ENCODE results near the gene RPP25L.

Gene RPP25L

DNA sequence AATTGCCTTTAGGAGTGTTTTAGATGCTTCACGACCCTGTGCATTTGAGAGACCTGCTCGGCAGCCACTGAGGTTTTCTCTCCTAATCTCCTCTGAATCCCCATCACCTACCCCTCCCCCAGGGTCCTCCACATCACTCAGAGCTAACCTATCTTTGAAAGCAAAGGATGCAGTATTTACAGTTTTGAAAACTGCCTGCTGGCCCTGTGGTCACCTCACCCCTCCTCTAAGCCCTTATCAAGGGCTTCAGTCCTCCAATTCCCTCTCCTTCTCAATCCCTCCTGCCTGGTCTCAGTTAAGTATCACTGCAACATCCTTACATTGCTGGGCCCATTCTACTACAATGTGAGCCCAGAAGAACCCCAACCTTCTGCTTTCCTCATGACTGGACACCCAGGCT, 4.6 kb downstream of the RPP25L start:
- TF ChIP-seq GATA3 (IDR thresholded peaks at IDR 0.05; ENCODE audit: low read depth, low read length) (no peak), GATA2 (IDR thresholded peaks at IDR 0.05; ENCODE audit: low read depth, low read length) (no peak)

DNA sequence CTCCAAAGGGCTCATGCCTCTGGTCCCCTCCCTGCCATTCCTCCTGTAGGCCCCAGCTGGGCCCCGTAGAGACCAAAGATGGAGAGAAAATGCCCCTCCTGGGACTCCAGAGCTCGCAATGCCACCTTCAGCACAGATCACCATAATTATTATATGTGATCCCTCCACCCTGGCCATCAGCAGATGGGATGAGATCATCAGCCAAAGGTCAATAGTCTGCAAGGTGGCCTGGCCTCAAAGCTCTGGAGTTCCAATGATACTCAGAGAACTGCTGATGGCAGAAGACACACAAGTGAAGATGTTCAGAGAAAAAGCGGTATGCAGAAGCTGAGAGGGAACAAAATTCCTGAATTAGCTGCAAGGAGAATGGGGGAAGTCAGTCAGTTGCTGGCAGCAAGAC, 5.0 kb downstream of the RPP25L start:
- TF ChIP-seq GATA3 (IDR thresholded peaks at IDR 0.05; ENCODE audit: low read depth, low read length): no peak
- no peak for TF ChIP-seq GATA2 (IDR thresholded peaks at IDR 0.05; ENCODE audit: low read depth, low read length)

DNA sequence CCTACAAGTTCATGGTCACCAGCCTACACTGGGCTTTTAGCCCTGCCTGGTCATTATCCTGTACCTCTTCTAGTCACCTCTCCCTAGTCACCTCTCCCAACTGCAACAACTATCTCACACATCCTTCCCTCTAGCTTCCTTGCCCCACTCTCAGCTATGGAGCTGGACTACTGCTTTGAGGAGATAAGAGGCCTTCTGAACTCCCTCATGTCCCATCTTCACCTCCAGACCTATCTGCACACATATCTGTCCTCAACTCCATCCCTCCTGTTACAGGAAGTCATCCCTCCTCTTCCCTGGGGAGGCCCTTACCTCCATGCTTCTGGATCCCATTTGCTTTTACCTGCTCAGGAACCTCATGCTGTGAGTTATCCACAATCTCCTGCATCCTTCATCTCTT, 5.7 kb downstream of the RPP25L start:
- TF ChIP-seq GATA2 (IDR thresholded peaks at IDR 0.05; ENCODE audit: low read depth, low read length) (no peak), GATA3 (IDR thresholded peaks at IDR 0.05; ENCODE audit: low read depth, low read length) (no peak)

DNA sequence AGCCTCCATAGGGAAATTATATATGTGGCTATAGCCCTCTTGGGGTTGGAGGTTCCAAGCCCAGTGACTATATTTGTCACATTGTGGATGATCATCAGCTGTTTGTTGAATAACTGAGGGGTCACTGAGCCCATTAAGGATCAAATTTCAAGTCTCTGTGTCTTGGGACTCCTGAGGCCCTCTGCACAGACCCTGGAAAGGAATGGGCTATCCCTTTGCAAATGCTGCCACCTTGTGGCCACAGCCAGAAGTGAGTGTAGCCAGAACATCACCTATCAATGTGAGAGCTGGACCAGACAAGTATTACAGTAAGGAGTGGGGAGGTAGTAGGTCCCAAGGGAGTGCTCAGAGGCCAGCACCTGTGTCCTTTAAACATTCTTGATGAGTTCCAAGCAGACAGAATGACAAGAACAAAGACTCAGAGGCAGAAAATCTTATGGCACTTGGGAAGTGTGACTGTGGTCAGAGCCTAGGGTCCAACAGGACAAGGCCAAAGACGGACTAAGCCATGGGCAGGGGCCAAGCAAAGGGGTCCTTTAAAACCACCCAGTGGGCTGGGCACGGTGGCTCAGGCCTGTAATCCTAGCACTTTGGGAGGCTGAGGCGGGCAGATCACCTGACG, 8.2 kb downstream of the RPP25L start:
- TF ChIP-seq GATA2 (IDR thresholded peaks at IDR 0.05; ENCODE audit: low read depth, low read length): no peak

DNA sequence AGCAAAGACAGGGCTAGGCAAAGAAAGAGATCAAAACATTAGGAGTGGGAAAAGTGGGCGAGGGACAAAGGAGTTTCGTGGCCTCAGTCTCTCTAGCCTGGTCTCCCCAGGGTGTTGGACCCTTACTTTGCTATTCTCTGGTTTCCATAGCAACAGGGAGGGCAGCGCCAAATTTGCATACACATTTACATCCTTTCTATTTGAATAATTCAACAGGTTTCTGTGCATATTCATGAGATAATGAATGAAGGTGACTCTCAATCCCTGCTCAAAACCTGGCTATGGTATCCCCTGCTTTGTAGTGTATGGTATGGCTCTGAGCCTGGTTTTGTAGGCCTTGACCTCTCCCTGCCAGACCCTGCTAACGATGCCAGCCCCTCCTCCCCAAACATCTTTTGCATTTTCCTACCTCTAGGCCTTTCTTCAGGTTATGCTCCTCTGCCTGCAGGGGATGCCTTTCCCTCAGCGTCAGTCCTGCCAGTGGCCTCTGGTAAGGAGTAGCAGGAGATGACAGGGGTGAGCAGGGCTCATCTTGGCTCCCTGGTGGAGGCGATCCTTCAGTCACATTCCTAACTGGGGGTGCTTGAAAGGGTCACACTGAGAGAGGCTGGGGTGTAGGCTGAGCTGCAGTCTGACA, 9.8 kb downstream of the RPP25L start:
- TF ChIP-seq GATA3 (IDR thresholded peaks at IDR 0.05; ENCODE audit: low read depth, low read length) (no peak), GATA2 (IDR thresholded peaks at IDR 0.05; ENCODE audit: low read depth, low read length) (no peak)

DNA sequence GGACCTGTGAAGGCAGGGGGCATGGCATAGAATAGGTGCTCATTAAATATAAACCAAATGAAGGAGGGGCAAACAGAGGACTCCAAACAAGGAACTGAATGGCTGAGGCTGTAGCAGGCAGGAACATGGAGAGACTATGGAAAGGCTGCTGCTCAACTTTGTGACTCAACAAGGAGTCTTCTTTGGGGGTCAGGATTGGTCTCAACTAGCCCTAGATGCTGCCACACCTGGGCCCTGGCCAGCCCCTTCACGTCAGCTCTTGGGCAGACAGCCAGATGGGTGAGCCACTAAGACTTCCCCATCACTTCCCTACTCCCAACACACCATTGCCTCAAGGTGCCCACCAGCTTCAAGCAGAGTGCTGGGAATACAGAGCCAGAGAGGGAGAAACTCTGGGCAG, 11.0 kb downstream of the RPP25L start:
- TF ChIP-seq GATA3 (IDR thresholded peaks at IDR 0.05; ENCODE audit: low read depth, low read length): no peak
- TF ChIP-seq GATA2 (IDR thresholded peaks at IDR 0.05; ENCODE audit: low read depth, low read length): no peak

DNA sequence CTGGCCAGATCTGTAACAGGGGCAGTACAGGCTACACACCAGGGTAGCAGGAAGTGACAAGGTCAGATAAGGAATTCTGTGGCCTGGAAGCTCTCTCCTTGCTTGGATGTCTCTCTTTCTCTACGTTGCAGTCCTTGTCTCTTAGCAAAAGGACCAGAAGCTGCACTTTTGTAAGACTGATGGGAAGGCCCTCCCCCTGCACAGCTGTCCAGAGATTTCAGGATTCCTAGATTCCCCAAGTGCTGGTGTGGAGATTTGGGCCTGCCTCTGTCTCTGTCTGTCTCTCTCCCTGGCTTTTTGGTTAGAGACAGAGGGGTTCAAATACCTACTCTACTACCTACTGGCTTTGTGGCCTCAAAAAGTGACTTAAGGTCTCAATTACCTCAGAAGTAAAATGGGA, 12.4 kb downstream of the RPP25L start:
- no peak for TF ChIP-seq GATA2 (IDR thresholded peaks at IDR 0.05; ENCODE audit: low read depth, low read length)
- no peak for TF ChIP-seq GATA3 (IDR thresholded peaks at IDR 0.05; ENCODE audit: low read depth, low read length)

DNA sequence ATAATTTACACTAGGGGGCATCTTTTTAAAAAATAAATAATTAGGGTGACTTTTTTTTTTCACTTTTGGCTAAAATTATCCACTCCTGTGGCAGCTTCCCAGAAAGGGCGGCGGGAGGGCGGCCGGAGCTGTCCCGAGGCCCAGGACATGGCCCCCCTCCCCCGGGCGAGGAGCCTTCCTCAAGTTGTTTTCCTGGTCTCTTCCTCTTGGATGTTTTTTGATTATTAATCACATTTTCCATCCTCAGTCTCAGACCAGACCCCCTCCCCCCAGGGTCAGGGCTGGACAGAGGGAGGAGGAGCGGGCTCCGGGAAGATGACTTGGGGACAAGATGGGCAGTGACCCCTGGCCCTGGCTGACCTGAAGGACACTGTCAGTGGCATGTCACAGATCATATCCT, 17.7 kb downstream of the RPP25L start:
- TF ChIP-seq GATA3 (IDR thresholded peaks at IDR 0.05; ENCODE audit: low read depth, low read length) (no peak), GATA2 (IDR thresholded peaks at IDR 0.05; ENCODE audit: low read depth, low read length) (no peak)

DNA sequence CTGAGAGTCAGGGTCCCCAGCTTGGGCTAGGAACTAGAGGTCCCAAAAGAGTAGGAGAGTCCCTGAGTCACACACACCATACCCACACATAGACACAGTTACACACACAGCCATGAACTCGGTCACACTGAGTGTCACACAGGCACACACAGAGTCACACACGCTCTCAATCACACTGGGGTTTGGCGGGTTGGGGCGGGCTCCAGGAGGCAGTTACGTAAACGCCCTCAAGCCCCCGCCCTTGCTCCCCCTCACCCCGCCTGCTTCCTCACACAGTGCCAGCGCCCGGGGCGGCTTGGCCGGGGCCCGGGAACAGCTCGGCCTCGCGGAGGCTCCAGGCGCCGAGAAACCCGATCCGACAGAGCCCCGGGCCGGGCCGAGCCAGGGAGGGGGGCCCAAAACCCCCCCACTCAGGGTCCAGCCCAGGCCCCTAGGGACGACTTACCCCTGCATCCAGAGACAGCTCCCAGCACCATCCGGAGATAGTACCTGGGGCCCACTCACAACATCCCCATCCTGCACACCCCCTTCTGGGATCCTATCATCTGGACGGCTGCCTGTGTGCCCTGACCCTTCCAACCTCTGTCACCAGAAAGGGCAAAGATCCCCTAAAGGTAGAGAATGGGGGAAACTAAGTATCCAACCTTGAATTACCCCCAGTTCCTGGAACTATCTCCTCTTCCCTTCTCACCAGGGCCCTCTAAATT, 18.8 kb downstream of the RPP25L start:
- TF ChIP-seq GATA2 (IDR thresholded peaks at IDR 0.05; ENCODE audit: low read depth, low read length) (no peak), GATA3 (IDR thresholded peaks at IDR 0.05; ENCODE audit: low read depth, low read length) (no peak)

DNA sequence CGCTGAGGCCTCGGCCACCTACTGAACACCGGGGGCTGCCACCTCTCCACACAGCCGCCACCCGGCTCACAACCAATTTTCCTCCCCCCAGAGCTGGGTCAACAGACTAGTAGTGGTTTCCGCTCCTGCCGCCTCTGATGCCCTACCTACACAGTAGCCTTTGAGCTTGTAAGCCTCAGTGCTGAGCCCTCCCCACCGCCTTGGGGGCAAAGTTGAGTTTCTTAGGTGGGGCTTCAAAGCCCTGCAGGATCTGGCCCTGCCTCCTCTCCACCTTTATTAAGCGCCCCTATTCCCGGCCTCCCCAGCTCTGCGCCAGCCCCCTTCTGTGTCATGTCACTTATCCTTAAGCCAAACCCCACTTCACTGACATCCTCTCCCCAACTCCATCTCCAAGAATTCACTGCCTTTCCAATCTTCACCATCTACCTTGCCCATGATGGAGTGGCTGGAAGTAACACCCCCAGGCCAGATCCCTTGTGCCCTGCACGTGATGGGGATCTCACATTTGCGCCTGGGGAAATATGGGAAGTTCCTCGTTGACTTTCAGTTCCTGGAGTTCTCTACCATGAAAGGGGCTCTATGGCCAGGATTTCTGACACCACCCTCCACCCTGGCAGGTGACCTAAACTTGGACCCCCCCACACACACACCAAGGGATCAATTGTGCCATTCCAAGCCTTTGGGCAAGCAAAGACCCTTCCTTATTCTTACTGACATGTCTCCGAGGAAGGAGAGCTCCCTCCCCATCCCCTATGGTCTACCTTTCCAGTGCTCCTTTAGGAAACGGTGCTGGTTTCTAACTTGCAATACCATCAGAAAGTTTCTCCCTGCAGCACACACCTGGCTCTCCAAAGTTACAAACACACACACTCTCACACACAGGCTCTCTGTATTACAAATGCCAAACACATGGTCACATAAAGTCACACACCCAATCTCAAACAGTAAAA, 19.7 kb downstream of the RPP25L start:
- TF ChIP-seq GATA3 (IDR thresholded peaks at IDR 0.05; ENCODE audit: low read depth, low read length) (no peak), GATA2 (IDR thresholded peaks at IDR 0.05; ENCODE audit: low read depth, low read length) (no peak)

DNA sequence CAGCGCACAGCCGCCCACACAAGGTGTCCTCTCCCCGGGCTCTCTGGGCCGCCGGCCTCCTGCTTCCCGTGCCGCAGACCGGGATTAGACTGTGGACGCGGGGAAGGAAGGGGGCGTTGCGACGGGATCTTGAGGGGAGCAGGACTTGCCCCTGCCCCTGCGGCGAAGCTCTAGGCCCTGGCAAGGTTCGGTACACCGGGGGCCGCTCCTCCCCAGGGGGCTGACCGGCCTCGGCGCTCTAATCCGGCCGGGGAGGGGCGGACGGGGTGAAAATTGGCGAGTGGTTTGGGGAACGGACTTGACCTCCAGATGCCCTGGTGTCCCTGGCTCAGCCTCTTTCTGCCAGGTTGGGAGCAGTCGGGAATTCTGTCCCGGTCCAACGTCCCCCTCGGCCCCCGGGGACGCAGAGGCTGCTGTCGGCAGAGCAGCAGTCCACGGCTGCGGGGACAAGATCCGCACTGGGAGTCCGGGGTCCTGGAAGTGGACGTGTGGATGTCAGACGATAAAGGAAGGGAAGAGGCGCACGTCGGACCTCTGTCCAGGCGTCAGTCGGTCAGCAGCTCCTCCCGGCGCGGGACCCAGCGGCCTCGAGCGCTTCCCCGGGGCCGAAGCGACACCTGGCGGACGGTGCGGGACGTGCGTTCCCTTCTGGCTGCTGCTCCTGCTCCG, 20.5 kb downstream of the RPP25L start:
- TF ChIP-seq GATA3 (IDR thresholded peaks at IDR 0.05; ENCODE audit: low read depth, low read length) (no peak), GATA2 (IDR thresholded peaks at IDR 0.05; ENCODE audit: low read depth, low read length) (no peak)

DNA sequence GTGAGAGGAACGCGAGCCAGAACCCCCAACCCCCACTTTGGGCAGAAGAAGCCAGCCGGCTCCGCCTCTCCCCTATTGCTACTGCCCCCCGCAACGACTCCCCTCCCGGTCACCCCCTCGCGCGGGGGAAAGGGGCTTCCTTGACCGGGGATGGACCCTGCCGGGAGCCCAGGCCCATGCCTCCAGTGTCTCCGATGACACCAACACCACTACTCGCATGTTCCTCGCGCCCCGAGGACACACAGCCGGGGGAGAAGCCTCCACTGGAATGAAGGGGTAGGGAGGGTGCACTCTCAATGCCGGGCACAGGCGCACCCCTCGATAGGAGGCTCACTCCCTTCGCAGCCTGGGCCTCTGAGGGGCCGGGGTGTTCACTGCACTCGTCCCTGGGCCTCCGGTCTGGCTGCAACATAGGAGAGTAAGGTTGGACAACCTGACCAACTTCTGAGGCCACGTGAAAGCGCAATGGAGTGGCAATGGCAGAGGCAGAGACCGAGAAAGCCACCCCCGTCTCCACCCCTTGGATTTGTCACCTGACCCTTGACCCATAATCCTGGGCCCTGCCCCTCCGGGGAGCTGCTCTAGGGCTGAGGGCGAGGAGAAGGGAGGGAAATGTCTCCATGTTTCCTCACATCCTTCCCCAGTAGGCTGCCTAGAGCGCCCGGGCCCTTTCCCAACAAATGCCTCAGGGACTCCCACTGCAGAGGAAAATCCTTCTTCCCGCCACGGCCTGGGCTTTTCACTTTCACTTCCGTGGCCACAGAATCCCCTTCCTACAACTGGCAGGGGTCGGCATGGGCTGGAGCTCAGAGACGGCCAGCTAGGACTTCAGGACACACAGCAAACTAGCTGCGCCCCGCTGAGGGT, 21.3 kb downstream of the RPP25L start:
- TF ChIP-seq GATA2 (IDR thresholded peaks at IDR 0.05; ENCODE audit: low read depth, low read length) (no peak), GATA3 (IDR thresholded peaks at IDR 0.05; ENCODE audit: low read depth, low read length) (no peak)
